IPS DF 4.7 (cell line): ENCODE measurements around the gene NBPF10.
"Not testable (repeated sequence)": the region's sequence is repeated elsewhere in the genome, so short reads cannot be mapped to it uniquely, and the experiment has no call there.

Experiments used
- DNase-seq: peaks from one replicate; pipeline ENCODE4 v3.0.0-alpha.2; 2013; ENCODE audit warnings: low spot score; ENCODE audit errors: extremely low read depth

The NBPF10 gene, protein sequence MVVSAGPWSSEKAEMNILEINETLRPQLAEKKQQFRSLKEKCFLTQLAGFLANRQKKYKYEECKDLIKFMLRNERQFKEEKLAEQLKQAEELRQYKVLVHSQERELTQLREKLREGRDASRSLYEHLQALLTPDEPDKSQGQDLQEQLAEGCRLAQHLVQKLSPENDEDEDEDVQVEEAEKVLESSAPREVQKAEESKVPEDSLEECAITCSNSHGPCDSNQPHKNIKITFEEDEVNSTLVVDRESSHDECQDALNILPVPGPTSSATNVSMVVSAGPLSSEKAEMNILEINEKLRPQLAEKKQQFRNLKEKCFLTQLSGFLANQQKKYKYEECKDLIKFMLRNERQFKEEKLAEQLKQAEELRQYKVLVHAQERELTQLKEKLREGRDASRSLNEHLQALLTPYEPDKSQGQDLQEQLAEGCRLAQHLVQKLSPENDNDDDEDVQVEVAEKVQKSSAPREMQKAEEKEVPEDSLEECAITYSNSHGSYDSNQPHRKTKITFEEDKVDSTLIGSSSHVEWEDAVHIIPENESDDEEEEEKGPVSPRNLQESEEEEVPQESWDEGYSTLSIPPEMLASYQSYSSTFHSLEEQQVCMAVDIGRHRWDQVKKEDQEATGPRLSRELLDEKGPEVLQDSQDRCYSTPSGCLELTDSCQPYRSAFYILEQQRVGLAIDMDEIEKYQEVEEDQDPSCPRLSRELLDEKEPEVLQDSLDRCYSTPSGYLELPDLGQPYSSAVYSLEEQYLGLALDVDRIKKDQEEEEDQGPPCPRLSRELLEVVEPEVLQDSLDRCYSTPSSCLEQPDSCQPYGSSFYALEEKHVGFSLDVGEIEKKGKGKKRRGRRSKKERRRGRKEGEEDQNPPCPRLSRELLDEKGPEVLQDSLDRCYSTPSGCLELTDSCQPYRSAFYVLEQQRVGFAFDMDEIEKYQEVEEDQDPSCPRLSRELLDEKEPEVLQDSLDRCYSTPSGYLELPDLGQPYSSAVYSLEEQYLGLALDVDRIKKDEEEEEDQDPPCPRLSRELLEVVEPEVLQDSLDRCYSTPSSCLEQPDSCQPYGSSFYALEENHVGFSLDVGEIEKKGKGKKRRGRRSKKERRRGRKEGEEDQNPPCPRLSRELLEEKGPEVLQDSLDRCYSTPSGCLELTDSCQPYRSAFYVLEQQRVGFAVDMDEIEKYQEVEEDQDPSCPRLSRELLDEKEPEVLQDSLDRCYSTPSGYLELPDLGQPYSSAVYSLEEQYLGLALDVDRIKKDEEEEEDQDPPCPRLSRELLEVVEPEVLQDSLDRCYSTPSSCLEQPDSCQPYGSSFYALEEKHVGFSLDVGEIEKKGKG (N-terminal part only)

DNA sequence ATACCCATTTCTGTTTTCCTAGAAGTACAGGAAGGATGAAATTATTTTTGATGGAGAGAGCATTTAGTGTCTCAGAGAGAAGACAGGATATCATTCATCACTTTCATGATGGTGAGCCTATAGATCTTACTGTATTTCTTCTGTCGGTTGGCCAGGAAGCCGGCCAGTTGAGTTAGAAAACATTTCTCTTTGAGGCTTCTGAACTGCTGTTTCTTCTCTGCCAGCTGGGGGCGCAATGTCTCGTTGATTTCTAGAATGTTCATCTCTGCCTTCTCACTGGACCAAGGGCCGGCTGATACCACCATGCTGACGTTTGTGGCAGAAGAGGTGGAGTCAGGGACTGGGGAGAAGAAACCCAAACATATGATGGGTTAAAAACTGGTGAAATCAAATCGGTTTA is at the start of gene NBPF10:
NBPF10 (minus strand) TSS at position 340 of the 400 bp plus-strand sequence; CDS start at position 305, 35 bp downstream.
- not testable (repeated sequence) for DNase-seq

DNA sequence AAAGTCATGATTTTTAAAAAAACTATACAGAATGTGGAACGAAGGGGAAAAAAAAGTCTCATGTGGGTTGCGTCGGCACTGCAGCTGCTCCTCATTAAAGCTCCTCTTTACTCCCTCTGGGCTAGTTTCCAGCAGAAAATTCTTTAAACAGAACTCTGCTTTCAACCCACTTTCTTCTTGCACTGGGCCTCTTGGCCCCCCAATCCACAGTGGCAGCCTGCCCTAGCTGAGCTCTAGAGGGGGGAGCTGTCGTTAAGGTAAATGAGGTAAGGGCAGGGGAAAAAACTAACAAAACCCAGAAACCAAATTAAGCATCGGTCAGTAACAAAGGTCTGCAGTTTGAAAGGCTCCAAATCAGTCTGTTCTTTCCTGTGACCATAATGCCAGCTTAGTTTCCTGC is 29.9 kb upstream of the NBPF10 start:
- not testable (repeated sequence) for DNase-seq

DNA sequence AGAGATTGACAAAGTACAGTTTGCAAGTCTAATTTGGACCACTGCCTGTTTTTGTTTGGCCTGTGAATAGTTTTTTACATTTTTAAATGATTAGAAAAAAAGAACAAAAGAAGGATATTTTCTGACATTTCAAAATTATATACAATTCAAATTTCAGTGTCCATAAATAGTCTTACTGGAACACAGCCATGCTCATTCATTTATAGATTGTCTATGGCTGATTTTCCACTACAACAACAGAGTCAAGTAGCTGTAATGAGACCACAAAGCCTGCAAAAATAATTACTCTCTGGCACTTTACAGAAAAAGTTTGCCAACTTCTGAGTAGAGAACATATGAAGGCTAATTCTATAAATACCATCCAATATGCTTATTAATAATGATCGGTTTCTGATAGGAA is 23.1 kb upstream of the NBPF10 start:
- DNase-seq, result not testable (repeated sequence)

DNA sequence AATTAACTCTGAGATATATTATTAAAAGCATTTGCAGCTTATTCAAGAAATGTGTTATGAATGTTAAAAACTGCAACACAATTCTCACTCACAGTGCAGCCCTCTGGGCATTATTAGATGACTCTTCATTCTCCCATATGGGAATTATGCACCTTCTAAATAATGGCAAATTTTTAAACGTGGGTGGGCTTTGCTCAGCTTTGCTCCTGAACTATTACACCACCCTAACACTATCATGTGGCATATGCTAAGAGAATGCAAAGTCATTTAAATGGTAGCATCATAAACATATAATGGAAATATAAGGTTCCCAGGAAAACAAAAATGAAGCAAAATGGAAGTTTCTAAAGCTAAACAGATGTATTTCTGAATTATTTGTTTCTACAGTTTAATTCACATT is 22.7 kb upstream of the NBPF10 start:
- DNase-seq, result not testable (repeated sequence)
